ENCODE data around the gene TFF2.

The TFF2 gene

GRCh38 chr21:42309753-42310213 is 41.0 kb downstream of the TFF2 start (continued):
- TF ChIP-seq POU6F1 (CRISPR knock-in tag; IDR thresholded peaks at IDR 0.05; ENCODE audit: borderline replicate concordance, low read depth) (no peak), PPARA (CRISPR knock-in tag; IDR thresholded peaks at IDR 0.05; ENCODE audit: borderline replicate concordance) (no peak), ZNF565 (CRISPR knock-in tag; conservative IDR thresholded peaks at IDR 0.05; ENCODE audit: low read depth) (no peak)

DNA sequence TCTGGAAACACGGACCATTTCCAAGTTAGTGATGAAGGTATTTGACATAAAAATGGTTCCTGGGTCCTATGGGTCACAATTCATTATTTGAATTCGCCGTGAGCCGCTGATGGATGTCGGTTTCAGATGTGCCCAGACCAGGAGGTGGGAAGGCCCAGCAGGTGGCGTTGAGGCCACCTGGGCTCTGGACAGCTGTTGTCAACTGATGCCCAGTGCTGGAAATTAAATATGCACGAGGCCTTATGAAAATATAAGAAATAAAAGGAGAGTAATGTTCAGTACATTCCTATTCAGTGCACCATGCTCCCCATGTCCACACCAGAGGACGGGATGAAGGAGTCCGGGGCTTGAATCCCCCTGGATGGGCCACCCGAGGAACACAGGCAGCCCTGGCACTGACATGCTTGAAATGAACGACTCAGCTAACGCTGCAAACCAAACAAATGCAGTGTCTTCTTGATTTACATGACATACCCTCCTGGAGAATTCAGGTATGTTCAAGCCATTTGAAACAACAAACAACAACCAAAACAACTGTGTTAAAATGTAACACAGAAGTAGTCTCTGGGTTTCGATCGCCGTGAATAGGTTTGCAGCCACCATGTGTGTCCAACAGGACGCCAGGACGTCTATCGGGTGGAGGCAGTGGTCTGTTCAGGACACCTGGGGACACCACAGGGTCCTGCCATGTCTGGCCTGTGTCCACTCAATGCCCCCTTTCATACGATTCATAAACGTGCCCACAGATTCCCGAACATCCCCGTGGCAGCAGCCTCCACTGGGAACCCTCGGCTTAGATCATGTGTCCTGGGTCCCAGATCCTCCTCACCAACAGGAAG is 41.7 kb downstream of the TFF2 start:
- ATAC-seq: no peak; the same call in 2 of the 3 replicates
- TF ChIP-seq TSHZ2 (CRISPR knock-in tag; IDR thresholded peaks at IDR 0.05) (no peak), ZNF565 (CRISPR knock-in tag; conservative IDR thresholded peaks at IDR 0.05; ENCODE audit: low read depth) (no peak), GLIS3 (CRISPR knock-in tag; IDR thresholded peaks at IDR 0.05) (no peak), POU6F1 (CRISPR knock-in tag; IDR thresholded peaks at IDR 0.05; ENCODE audit: borderline replicate concordance, low read depth) (no peak), ZC3H10 (CRISPR knock-in tag; IDR thresholded peaks at IDR 0.05) (no peak), PPARA (CRISPR knock-in tag; IDR thresholded peaks at IDR 0.05; ENCODE audit: borderline replicate concordance) (no peak), ZFP3 (CRISPR knock-in tag; IDR thresholded peaks at IDR 0.05) (no peak), ISL1 (CRISPR knock-in tag; IDR thresholded peaks at IDR 0.05) (no peak), TOX (CRISPR knock-in tag; IDR thresholded peaks at IDR 0.05; ENCODE audit: borderline replicate concordance) (no peak), OSR1 (CRISPR knock-in tag; IDR thresholded peaks at IDR 0.05) (no peak), ZNF8 (CRISPR knock-in tag; IDR thresholded peaks at IDR 0.05) (no peak), RARB (CRISPR knock-in tag; IDR thresholded peaks at IDR 0.05) (no peak), ESRRG (CRISPR knock-in tag; IDR thresholded peaks at IDR 0.05) (no peak), CSRNP3 (CRISPR knock-in tag; IDR thresholded peaks at IDR 0.05) (no peak), TCF4 (CRISPR knock-in tag; IDR thresholded peaks at IDR 0.05; ENCODE audit: borderline replicate concordance) (no peak), ZNF70 (CRISPR knock-in tag; IDR thresholded peaks at IDR 0.05) (no peak), ARNTL (CRISPR knock-in tag; IDR thresholded peaks at IDR 0.05; ENCODE audit: borderline replicate concordance, low read depth) (no peak)

DNA sequence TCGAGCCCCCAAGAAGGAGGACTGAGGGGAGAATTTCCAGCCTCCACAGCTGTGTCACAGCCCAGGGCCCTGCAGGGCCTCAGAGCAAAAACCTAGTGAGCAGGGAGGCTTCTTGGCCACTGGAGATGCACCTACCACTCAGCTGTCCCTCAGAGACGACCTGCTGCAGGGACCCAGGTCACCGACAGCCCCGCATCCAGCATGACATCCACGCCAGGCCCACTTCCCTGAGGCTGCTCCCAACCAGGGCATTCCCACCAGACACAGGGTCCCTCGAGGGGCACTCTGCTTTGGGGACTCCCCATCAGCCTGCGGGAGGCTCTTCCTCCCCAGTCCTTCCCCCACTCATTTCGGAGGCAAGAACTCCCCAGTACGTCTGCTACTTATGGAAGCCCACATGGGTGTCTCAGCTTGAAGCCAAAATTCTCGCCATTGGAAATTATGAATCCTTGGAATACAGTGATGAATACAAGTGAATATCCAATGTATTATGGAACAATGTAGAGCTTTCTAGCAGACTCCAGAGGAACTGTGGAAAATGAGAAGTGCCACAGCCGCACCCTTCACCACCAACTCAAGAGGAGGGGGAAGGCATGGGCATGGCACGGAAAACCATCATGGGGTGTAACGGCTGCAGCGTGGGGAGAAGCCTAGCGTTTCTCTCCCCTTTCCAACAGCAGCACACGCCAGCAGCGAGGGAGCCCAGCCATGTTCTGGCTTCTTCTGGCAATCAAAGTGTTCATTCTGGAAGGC is 42.5 kb downstream of the TFF2 start:
- TF ChIP-seq SNAI2 (CRISPR knock-in tag; IDR thresholded peaks at IDR 0.05) (no peak), POU6F1 (CRISPR knock-in tag; IDR thresholded peaks at IDR 0.05; ENCODE audit: borderline replicate concordance, low read depth) (no peak), ZNF8 (CRISPR knock-in tag; IDR thresholded peaks at IDR 0.05) (no peak), CSDC2 (CRISPR knock-in tag; IDR thresholded peaks at IDR 0.05) (no peak), ZC3H10 (CRISPR knock-in tag; IDR thresholded peaks at IDR 0.05) (no peak), ESRRG (CRISPR knock-in tag; IDR thresholded peaks at IDR 0.05) (no peak)
- no peak for ATAC-seq

Measured in SK-N-SH treated with all-trans-retinoic acid at 6 μM for 48 hours (cell line).